Measurements from ENCODE around the gene RASA2.

RASA2 gene

GRCh38 chr3:141508067-141508436 lies 21.2 kb downstream of the RASA2 start:
- H3K36me3 Mint-ChIP-seq (ENCODE audit: insufficient read depth), result peaks cover 11% of the 10 kb centered on the region
- H3K27me3 Mint-ChIP-seq, result no peaks in the 10 kb centered on the region
- DNase-seq (ENCODE audit: low spot score in 2 of 2) (no peak), ATAC-seq (replicated peaks; ENCODE audit: extremely low read depth, poor library complexity, severe bottlenecking) (no peak)
- H3K9me3 Mint-ChIP-seq, result no peaks in the 10 kb centered on the region
- H3K27ac Mint-ChIP-seq (ENCODE audit: low read depth), result peak overlapping the region; percentile 60
- H3K4me1 Mint-ChIP-seq, result peaks cover 45% of the 10 kb centered on the region
- no peak overlapping the region for H3K4me3 Mint-ChIP-seq

- no peaks in the 10 kb centered on the region for H3K9me3 Mint-ChIP-seq
- peak overlapping the region; percentile 31 for H3K4me3 Mint-ChIP-seq
- DNase-seq (ENCODE audit: low spot score in 2 of 2), result no peak
- H3K4me1 Mint-ChIP-seq, result peaks cover 50% of the 10 kb centered on the region
- H3K27me3 Mint-ChIP-seq, result no peaks in the 10 kb centered on the region
- peak overlapping the region; percentile 88 for H3K27ac Mint-ChIP-seq (ENCODE audit: low read depth)
- no peak for ATAC-seq (replicated peaks; ENCODE audit: extremely low read depth, poor library complexity, severe bottlenecking)
- H3K36me3 Mint-ChIP-seq (ENCODE audit: insufficient read depth), result peaks cover 35% of the 10 kb centered on the region
Observed at GRCh38 chr3:141511361-141511760, 24.5 kb downstream of the RASA2 start.

- Mint-ChIP-seq H3K4me3 (no peak overlapping the region), H3K27ac (ENCODE audit: low read depth) (peak overlapping the region; percentile 83), H3K36me3 (ENCODE audit: insufficient read depth) (peaks cover 60% of the 10 kb centered on the region), H3K9me3 (no peaks in the 10 kb centered on the region), H3K4me1 (peaks cover 38% of the 10 kb centered on the region), H3K27me3 (no peaks in the 10 kb centered on the region)
- no peak for DNase-seq (ENCODE audit: low spot score in 2 of 2)
- no peak for ATAC-seq (replicated peaks; ENCODE audit: extremely low read depth, poor library complexity, severe bottlenecking)
Observed at GRCh38 chr3:141514382-141514781, 27.6 kb downstream of the RASA2 start.

GRCh38 chr3:141519587-141519986 lies 32.8 kb downstream of the RASA2 start:
- Mint-ChIP-seq H3K36me3 (ENCODE audit: insufficient read depth) (peaks cover 60% of the 10 kb centered on the region), H3K27me3 (no peaks in the 10 kb centered on the region), H3K9me3 (no peaks in the 10 kb centered on the region), H3K4me1 (peaks cover 39% of the 10 kb centered on the region), H3K27ac (ENCODE audit: low read depth) (peak overlapping the region; percentile 86), H3K4me3 (peak overlapping the region; percentile 44)
- DNase-seq (ENCODE audit: low spot score in 2 of 2) (no peak), ATAC-seq (replicated peaks; ENCODE audit: extremely low read depth, poor library complexity, severe bottlenecking) (no peak)

DNA sequence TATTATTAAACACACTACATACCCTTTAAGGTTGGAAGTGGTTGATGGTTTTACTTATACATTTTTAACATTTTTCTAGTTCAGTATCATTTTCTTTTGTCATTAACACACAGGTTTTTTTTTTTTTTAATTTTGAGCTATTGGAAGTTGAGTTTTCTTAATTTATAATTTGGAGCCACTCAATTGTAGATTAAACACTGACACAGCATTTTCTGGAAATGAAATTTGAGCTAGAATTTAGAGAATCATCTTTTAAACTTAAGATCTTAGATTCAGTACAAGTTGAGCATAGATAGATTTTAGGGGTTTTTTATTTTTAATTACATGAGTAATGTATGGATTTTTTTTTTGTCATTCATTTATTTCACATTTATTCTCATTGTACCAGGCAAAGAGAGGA lies 35.0 kb downstream of the RASA2 start:
- H3K4me1 Mint-ChIP-seq, result peaks cover 47% of the 10 kb centered on the region
- H3K9me3 Mint-ChIP-seq, result no peaks in the 10 kb centered on the region
- ATAC-seq (replicated peaks; ENCODE audit: extremely low read depth, poor library complexity, severe bottlenecking), result no peak
- DNase-seq (ENCODE audit: low spot score in 2 of 2), result no peak
- H3K4me3 Mint-ChIP-seq, result no peak overlapping the region
- peaks cover 50% of the 10 kb centered on the region for H3K36me3 Mint-ChIP-seq (ENCODE audit: insufficient read depth)
- peak overlapping the region; percentile 75 for H3K27ac Mint-ChIP-seq (ENCODE audit: low read depth)
- H3K27me3 Mint-ChIP-seq, result no peaks in the 10 kb centered on the region

DNA sequence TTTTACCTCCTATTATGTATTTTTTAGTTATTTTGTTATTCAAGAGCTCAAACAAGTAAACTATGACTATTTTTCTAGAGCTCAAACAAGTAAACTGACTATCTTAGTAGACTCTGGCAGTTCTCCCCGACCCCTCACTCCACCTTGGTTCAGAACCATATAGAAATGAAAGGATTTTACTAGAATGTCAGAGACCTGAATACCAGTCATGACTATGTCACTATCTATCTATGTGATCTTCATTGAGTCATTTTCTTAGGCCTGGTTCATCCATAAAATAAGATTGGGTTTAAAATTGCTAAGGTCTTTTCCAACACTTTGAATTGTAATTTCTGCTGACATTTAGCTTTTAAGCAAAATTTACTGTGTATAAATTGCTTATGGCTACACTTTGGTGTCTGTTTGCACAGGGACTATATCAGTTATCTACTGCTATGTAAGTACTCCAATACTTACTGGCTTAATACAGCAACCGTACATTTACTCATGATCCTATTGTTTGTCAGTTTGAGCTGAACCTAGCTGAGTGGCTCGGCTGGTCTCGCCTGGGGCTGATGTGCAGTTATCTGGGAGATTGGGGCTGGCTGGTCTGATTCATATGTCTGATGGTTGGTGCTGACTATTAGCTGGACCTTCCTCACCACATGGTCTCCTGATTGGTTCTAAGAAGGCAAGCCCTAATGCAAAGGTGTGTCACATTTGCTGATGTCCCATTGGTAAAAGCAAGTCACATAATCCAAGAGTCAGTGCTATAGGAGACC lies 37.0 kb downstream of the RASA2 start:
- no peaks in the 10 kb centered on the region for H3K27me3 Mint-ChIP-seq
- H3K27ac Mint-ChIP-seq (ENCODE audit: low read depth), result no peak overlapping the region
- peaks cover 48% of the 10 kb centered on the region for H3K4me1 Mint-ChIP-seq
- H3K9me3 Mint-ChIP-seq, result no peaks in the 10 kb centered on the region
- ATAC-seq (replicated peaks; ENCODE audit: extremely low read depth, poor library complexity, severe bottlenecking) (no peak), DNase-seq (ENCODE audit: low spot score in 2 of 2) (no peak)
- H3K36me3 Mint-ChIP-seq (ENCODE audit: insufficient read depth), result peaks cover 33% of the 10 kb centered on the region
- H3K4me3 Mint-ChIP-seq, result no peak overlapping the region

DNA sequence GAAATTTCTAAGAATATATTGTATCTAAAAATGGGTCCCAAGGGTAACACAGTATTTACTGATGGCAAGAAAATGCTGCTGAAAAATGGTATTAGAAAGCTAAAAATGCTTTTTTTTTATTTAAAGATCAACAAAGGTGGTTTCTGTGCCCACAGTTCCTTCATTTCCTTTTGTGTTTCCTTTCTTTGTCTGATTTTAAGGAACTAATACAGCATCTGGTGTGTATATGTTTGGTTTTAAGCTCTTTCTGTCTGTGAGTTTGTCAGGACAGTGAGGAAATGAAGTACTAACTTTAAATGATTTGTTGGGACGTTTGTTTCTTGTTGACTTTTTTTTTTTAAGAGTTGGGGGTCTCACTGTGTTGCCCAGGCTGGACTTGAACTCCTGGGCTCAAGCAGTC lies 38.2 kb downstream of the RASA2 start:
- no peak overlapping the region for H3K27ac Mint-ChIP-seq (ENCODE audit: low read depth)
- H3K4me3 Mint-ChIP-seq, result no peak overlapping the region
- peaks cover 49% of the 10 kb centered on the region for H3K4me1 Mint-ChIP-seq
- DNase-seq (ENCODE audit: low spot score in 2 of 2), result no peak
- ATAC-seq (replicated peaks; ENCODE audit: extremely low read depth, poor library complexity, severe bottlenecking), result no peak
- H3K27me3 Mint-ChIP-seq, result no peaks in the 10 kb centered on the region
- peaks cover 27% of the 10 kb centered on the region for H3K36me3 Mint-ChIP-seq (ENCODE audit: insufficient read depth)
- H3K9me3 Mint-ChIP-seq, result no peaks in the 10 kb centered on the region

DNA sequence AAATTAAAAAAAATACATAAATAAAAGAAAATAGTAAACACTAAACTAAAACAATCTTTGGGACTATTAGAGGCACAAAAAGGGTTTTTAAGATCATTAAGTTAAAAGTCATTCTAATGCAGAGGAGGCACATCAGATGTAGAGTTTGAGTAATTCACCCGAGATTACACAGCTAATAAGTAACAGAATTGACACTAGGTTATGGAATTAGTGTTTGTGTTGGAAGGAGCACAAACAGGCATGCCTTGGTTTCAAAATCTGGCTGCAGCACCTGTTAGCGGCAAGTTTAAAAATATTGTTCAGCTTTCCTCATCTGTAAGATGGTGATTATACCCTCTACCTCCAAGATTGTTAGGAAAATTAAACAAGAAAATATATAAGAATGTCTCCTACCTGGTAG lies 39.0 kb downstream of the RASA2 start:
- ATAC-seq (replicated peaks; ENCODE audit: extremely low read depth, poor library complexity, severe bottlenecking) (no peak), DNase-seq (ENCODE audit: low spot score in 2 of 2) (no peak)
- Mint-ChIP-seq H3K9me3 (no peaks in the 10 kb centered on the region), H3K27me3 (no peaks in the 10 kb centered on the region), H3K4me1 (peaks cover 49% of the 10 kb centered on the region), H3K4me3 (no peak overlapping the region), H3K27ac (ENCODE audit: low read depth) (no peak overlapping the region), H3K36me3 (ENCODE audit: insufficient read depth) (peaks cover 30% of the 10 kb centered on the region)

DNA sequence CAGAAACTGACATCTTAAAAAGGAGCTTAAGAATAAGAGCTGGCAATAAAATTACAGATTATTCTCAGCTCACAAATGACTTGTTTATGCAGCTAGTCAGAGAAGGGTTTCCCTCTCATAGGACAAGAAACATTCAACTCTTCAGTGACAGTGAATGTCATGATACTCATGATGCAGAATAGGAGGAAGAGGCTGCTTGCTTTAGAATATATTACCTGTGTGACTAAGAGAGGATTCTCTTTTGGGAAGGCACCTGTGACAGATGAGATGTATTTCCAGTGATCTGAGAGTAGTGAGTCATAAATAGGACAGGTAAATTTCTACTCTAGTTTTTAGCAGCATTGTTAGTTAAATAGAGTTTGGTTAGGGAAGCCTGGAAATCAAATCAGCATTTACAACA lies 39.9 kb downstream of the RASA2 start:
- DNase-seq (ENCODE audit: low spot score in 2 of 2), result no peak
- Mint-ChIP-seq H3K4me3 (no peak overlapping the region), H3K36me3 (ENCODE audit: insufficient read depth) (peaks cover 29% of the 10 kb centered on the region), H3K27me3 (no peaks in the 10 kb centered on the region), H3K4me1 (peaks cover 45% of the 10 kb centered on the region), H3K27ac (ENCODE audit: low read depth) (peak overlapping the region; percentile 60), H3K9me3 (no peaks in the 10 kb centered on the region)
- ATAC-seq (replicated peaks; ENCODE audit: extremely low read depth, poor library complexity, severe bottlenecking), result no peak

DNA sequence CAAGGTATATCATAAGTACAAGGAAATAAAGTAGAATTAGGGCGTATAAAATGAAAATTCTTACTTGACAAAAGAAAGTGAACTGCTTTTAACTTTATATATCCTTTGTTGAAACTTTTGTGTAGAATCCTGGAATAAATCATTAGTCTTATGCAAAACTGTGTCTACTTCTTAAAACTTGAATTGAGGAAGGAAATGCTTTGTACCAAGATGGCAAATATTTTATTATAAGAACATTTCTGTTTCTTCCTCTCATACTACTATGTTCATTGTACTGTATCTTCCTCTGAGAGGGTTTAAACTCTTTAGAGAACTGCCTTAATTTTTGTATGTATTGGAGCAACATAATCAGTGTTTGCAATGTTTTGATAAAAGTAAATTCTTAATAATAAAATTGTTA lies 42.0 kb downstream of the RASA2 start:
- Mint-ChIP-seq H3K9me3 (no peaks in the 10 kb centered on the region), H3K4me3 (no peak overlapping the region), H3K36me3 (ENCODE audit: insufficient read depth) (peaks cover 18% of the 10 kb centered on the region), H3K4me1 (peaks cover 47% of the 10 kb centered on the region), H3K27me3 (no peaks in the 10 kb centered on the region), H3K27ac (ENCODE audit: low read depth) (peak overlapping the region; percentile 75)
- ATAC-seq (replicated peaks; ENCODE audit: extremely low read depth, poor library complexity, severe bottlenecking) (no peak), DNase-seq (ENCODE audit: low spot score in 2 of 2) (no peak)

- peaks cover 13% of the 10 kb centered on the region for H3K36me3 Mint-ChIP-seq (ENCODE audit: insufficient read depth)
- DNase-seq (ENCODE audit: low spot score in 2 of 2) (no peak), ATAC-seq (replicated peaks; ENCODE audit: extremely low read depth, poor library complexity, severe bottlenecking) (no peak)
- peak overlapping the region; percentile 75 for H3K27ac Mint-ChIP-seq (ENCODE audit: low read depth)
- H3K27me3 Mint-ChIP-seq, result no peaks in the 10 kb centered on the region
- H3K4me1 Mint-ChIP-seq, result peaks cover 47% of the 10 kb centered on the region
- H3K9me3 Mint-ChIP-seq, result no peaks in the 10 kb centered on the region
- H3K4me3 Mint-ChIP-seq, result no peak overlapping the region
Observed at GRCh38 chr3:141529256-141529655, 42.4 kb downstream of the RASA2 start.

- ATAC-seq (replicated peaks; ENCODE audit: extremely low read depth, poor library complexity, severe bottlenecking), result peak; percentile 69
- Mint-ChIP-seq H3K27ac (ENCODE audit: low read depth) (peak overlapping the region; percentile 75), H3K36me3 (ENCODE audit: insufficient read depth) (peaks cover 10% of the 10 kb centered on the region), H3K4me3 (peak overlapping the region; percentile 48), H3K4me1 (peaks cover 44% of the 10 kb centered on the region), H3K9me3 (no peaks in the 10 kb centered on the region), H3K27me3 (no peaks in the 10 kb centered on the region)
- DNase-seq (ENCODE audit: low spot score in 2 of 2), result no peak
Observed at GRCh38 chr3:141529717-141530414, 43.0 kb downstream of the RASA2 start.

DNA sequence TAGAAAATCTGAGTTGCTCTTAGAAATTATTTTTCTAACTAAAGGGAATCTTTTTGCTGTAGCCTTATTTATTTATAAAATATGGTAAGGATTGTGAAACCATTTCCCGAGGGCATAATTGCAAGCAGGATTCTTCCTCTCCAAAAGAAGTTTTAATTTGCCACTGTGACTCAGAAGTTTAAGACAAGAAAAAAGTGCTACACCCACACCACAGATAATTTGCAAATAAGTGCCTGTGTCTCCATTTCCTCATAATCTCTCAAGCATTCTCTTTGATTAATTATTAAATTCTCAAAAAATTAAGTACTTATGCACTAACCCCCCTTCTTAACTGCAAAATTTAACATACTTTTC lies 43.6 kb downstream of the RASA2 start:
- peak overlapping the region; percentile 75 for H3K27ac Mint-ChIP-seq (ENCODE audit: low read depth)
- no peak for ATAC-seq (replicated peaks; ENCODE audit: extremely low read depth, poor library complexity, severe bottlenecking)
- no peaks in the 10 kb centered on the region for H3K27me3 Mint-ChIP-seq
- DNase-seq (ENCODE audit: low spot score in 2 of 2), result no peak
- peak overlapping the region; percentile 48 for H3K4me3 Mint-ChIP-seq
- peaks cover 46% of the 10 kb centered on the region for H3K4me1 Mint-ChIP-seq
- H3K36me3 Mint-ChIP-seq (ENCODE audit: insufficient read depth), result peaks cover 13% of the 10 kb centered on the region
- no peaks in the 10 kb centered on the region for H3K9me3 Mint-ChIP-seq

Measured in central memory CD8-positive, alpha-beta T cell (primary cell).